ENCODE results near the gene SI.
"Not testable (repeated sequence)": the region's sequence is repeated elsewhere in the genome, so short reads cannot be mapped to it uniquely, and the experiment has no call there.

SI gene

DNA sequence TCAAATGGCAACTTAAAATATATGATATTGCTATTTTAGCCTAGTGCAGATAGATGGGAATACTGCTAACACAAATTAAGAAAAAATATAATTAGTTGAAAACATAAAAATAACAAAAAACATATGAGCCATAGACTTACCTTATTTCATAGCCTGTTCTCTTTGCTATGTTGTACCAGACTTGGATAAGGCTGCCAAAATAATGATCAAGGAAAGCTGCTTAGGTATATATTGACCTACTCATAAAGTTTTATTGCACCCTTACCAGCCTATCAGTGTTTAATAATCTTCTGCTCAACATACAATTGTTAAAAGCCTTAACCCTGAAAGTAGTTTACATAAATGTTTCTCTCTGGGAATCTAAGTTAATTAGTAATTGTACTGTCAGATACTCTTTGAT, at the start of gene SI:
TSS of gene SI (minus strand) at position 204 of the 400 bp plus-strand sequence. CDS start 2,484 bp downstream, outside the sequence.
- no peak for DNase-seq (ENCODE audit: low read depth, low spot score)

DNA sequence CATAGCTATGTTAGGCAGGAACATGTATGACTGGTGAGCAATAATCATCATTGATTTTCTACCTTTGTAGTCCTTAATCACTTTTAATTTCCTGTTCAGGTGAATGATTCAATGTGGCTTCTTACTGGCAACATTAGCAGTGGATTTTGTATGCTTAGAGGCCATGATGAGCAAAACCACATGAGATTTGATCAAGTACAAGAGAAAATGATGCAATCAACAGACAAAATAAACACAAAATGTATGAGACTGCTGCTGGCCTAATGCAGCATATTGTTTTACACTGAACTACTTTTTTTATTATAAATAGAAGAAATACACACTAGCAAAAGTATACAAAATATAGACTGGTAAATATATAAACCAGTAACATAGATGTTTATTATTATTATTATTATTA, 47.5 kb upstream of the SI start:
- DNase-seq (ENCODE audit: low read depth, low spot score) = no peak

- no peak for DNase-seq (ENCODE audit: low read depth, low spot score)
Measured at GRCh38 chr3:165111401-165111800, 33.1 kb upstream of the SI start.

DNA sequence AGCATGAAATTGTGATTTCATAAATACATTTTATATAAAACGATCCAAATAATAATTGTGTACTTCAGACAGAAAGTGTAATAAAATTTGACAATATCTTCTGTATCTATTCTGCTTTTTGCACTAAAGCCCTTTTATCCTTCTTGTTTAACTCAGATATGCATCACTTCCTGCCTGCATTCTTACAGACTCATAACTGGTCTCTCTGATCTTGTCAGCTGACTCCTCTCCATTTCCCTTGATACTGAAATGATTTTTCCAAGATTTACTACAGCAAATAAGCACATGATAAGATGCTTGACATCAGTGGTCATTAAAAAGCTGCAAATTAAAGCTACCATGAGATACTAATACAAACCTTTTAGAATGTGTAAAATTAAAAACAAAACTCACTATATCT, 25.3 kb upstream of the SI start:
- no peak for DNase-seq (ENCODE audit: low read depth, low spot score)

GRCh38 chr3:165082650-165083049, 4.4 kb upstream of the SI start:
- DNase-seq (ENCODE audit: low read depth, low spot score) = no peak

DNA sequence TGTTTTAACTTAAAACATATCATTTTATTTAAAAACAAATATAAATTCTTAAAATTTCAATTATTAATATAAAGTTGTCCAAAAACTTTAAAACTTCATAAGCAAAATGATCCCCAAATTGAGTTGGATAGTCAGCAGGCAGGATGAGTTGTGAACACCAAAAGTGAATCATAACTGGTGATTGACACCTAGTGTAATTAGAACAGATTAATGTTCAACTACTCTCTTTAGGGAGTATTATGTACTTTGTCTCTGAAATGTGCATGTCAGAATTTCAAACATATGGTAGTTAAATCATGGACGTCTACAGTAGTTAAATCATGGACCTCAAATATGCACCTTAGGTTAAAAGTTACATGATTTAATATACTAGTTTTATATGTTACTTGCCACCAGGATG, 2.9 kb upstream of the SI start:
- no peak for DNase-seq (ENCODE audit: low read depth, low spot score)

DNA sequence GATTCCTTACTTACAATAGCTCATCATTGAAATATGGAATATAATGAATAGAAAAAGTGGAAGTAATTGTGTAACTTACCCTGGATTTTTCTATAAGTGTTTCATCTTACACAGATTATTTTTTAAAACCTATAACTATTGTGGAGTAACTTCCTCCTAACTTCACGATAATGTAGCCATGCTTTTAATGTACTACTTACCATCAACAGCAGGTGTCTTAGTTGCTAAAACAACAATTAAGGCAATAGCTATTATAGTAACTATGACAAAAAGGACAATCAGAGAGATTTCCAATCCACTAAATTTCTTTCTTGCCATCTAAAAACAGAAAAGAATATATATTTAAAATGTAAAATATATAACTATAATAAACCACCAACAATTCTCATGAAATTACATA, 2.6 kb downstream of the SI start:
- DNase-seq (ENCODE audit: low read depth, low spot score) = no peak

GRCh38 chr3:165070682-165071081, 7.6 kb downstream of the SI start:
- DNase-seq (ENCODE audit: low read depth, low spot score) = no peak

DNA sequence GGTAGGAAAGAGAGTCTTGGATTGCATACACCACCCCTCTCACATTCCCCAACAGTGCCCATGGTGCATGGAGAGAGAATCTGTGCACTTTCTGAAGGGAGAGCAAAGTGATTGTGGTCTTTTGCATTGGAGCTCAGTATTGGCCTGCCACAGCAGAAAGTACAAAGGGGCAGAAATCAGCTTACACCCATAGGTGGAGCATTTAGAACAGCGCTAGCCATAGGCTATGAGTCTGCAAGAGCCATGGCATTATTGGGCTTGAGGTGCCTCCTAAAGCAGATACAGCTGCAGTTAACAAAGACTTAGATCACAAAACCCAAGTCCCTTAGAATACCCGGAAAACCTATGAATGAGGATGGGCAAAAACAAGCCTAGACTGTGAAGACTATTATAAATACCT, 21.8 kb downstream of the SI start:
- no peak for DNase-seq (ENCODE audit: low read depth, low spot score)

- no peak for DNase-seq (ENCODE audit: low read depth, low spot score)
Measured at GRCh38 chr3:165040186-165040585, 38.1 kb downstream of the SI start.

- no peak for DNase-seq (ENCODE audit: low read depth, low spot score)
Measured at GRCh38 chr3:165011557-165011956, 66.7 kb downstream of the SI start.

GRCh38 chr3:164984947-164985346, 93.3 kb downstream of the SI start:
- no peak for DNase-seq (ENCODE audit: low read depth, low spot score)

DNA sequence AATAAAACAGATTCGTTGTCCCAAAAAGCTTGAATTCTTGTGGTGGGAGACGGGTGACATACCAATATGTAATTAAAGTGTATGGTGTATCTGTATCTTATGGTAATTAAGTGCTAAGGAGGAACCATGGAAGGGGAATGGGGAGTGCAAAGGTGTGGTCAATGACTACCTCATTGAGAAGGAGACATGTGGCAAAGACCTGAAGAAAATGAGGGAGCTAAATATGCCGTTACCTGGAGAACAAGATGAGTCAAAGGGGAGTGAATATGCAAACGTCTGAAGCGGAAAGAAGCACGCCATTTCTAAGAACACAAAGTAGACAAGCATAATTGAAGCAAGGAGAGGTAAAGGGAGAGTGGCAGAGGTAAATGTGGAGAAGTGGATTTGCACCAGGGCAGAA, 115.7 kb downstream of the SI start:
- DNase-seq (ENCODE audit: low read depth, low spot score) = no peak

GRCh38 chr3:164952966-164953365, 125.3 kb downstream of the SI start:
- DNase-seq (ENCODE audit: low read depth, low spot score) = no peak

GRCh38 chr3:164951403-164951802, 126.9 kb downstream of the SI start:
- not testable (repeated sequence) for DNase-seq (ENCODE audit: low read depth, low spot score)

DNA sequence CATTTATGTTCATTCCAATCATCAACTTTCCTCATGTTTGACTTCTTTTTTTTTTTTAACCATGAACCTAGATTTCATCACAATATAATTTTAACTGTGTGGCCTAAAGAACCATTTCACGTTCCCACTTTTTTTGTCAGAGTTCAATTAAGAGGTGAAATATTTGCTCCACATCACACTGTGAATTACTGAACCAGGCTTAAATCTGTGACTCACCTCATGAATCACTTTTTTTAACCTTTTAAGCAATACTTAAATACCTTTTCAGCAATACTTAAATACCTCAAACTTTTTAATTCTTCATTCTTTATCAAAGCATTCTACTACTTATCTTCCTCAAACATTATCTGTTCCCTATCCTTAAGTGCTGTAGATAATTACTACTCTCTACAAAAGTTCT, 137.6 kb downstream of the SI start:
- no peak for DNase-seq (ENCODE audit: low read depth, low spot score)

DNA sequence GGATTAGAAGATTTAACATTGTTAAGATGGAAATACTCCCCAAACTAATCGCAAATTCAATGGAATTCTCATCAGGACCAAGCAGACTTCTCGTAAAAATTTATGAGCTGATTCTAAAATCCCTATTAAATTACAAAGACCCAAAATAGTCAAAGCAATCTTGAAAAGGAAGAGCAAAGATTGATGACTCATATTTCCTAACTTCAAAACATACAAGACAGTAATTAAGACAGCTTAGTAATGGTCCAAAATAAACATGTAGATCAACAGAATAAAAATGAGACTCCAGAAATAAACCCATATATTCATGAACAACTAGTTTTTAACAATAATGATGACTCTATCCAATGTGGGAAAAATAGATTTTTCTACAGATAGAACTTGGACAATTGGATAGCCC, 148.7 kb downstream of the SI start:
- no peak for DNase-seq (ENCODE audit: low read depth, low spot score)
